Body of pancreas (tissue), 4 donors: ENCODE results near the gene EPHA8. TPM values are rescaled to one million over a fixed set of nuclear protein-coding genes. Genes with fewer than 3 reads are reported as not detected.

Experiments used
- ATAC-seq: fragments of 150-250 bp; one replicate; pipeline ENCODE4 v1.9.1; 2016
- DNase-seq, 4 donors: peaks; one replicate each; pipeline ENCODE4 v3.0.0-alpha.2; 2019
- H3K27ac ChIP-seq, 4 donors: fragments of 200-600 bp; sonication (generic); 1 replicate in 3 of 4; 2 replicates in 1 of 4; pipeline versions ENCODE4 v1.5.1 to v1.6.1; 2016 to 2019; ENCODE audit warnings: mild to moderate bottlenecking in 1 of 4, mixed read lengths in 1 of 4, moderate library complexity in 1 of 4
- H3K27me3 ChIP-seq, 2 donors: fragments of 200-600 bp; sonication (generic); one replicate each; pipeline ENCODE4 v1.6.0; 2016; ENCODE audit warnings: mild to moderate bottlenecking in 1 of 2
- H3K36me3 ChIP-seq, 2 donors: fragments of 200-600 bp; sonication (generic); replicated peaks in 1 of 2; 2 replicates each; pipeline ENCODE4 v1.5.1; 2016; ENCODE audit warnings: low read depth in 2 of 2; ENCODE audit not compliant: insufficient read depth in 1 of 2
- H3K4me1 ChIP-seq: fragments of 200-600 bp; sonication (generic); one replicate; pipeline ENCODE4 v1.6.0; 2016
- H3K4me3 ChIP-seq, 2 donors: fragments of 200-600 bp; sonication (generic); 1 replicate in 1 of 2; 2 replicates in 1 of 2; pipeline ENCODE4 v1.5.1; 2016 to 2019
- H3K9me3 ChIP-seq, 3 donors: fragments of 200-600 bp; sonication (generic); 1 replicate in 2 of 3; 2 replicates in 1 of 3; pipeline ENCODE4 v1.5.1; 2016
- CTCF ChIP-seq, 7 experiments: fragments of 450-650 bp in 4 of 7; fragments of 200-600 bp in 3 of 7; sonication (generic) in 3 of 7; IDR thresholded peaks; one replicate each; pipeline ENCODE4 v1.5.1; 2016 to 2019; ENCODE audit warnings: antibody characterized with exemption in 7 of 7
- POLR2A ChIP-seq, 3 donors: fragments of 450-650 bp; IDR thresholded peaks; one replicate each; pipeline ENCODE4 v1.6.1; 2016; ENCODE audit warnings: antibody characterized with exemption in 3 of 3, mild to moderate bottlenecking in 2 of 3
- WGBS, 2 donors: methylation state at CpG; one replicate each; pipeline ENCODE4 v1.1.5; 2017; 5-methylcytosine and 5-hydroxymethylcytosine counted together
- intact Hi-C: fragments of 100-400 bp; cut with DNase I; formaldehyde crosslinking; loops from one replicate; pipeline ENCODE4 v1.15.1; 2023
- total RNA-seq, 2 donors: library from RNA; depleted of rRNA; stranded (reverse); fragments of >200 nt; gene quantifications; one replicate each; pipeline ENCODE4 v1.1.0, GENCODE V29; 2016

The EPHA8 gene
- total RNA-seq, 2 donors from 2014 or later: 0.52 to 0.66 TPM

GRCh38 chr1:22597301-22597965 is 34.1 kb downstream of the EPHA8 start:
- no peaks in the 10 kb centered on the region for H3K9me3 ChIP-seq
- intact Hi-C loops: no loop called here
- 86 to 93% methylated on average over 8 to 30 of the region's 30 CpGs for WGBS, 2 donors
- no peaks in the 10 kb centered on the region for H3K36me3 ChIP-seq
- DNase-seq (no peak), ATAC-seq (no peak)
- H3K4me1 ChIP-seq: no peaks in the 10 kb centered on the region
- no peak overlapping the region for H3K4me3 ChIP-seq
- no peak overlapping the region for H3K27ac ChIP-seq
- TF ChIP-seq CTCF (IDR thresholded peaks at IDR 0.05) (no peak), POLR2A (IDR thresholded peaks at IDR 0.05) (no peak)
- H3K27me3 ChIP-seq: peaks cover 0 to 5% of the 10 kb centered on the region in 2 donors

GRCh38 chr1:22597996-22598395 is 34.7 kb downstream of the EPHA8 start:
- 80 to 90% methylated on average over 4 to 7 of the region's 8 CpGs for WGBS, 2 donors
- Histone ChIP-seq H3K27ac (no peak overlapping the region), H3K9me3 (no peaks in the 10 kb centered on the region), H3K4me1 (no peaks in the 10 kb centered on the region), H3K4me3 (no peak overlapping the region), H3K27me3 (peaks cover 0 to 5% of the 10 kb centered on the region in 2 donors), H3K36me3 (no peaks in the 10 kb centered on the region)
- intact Hi-C loops: no loop called here
- DNase-seq: no peak
- TF ChIP-seq CTCF (IDR thresholded peaks at IDR 0.05): no peak
- TF ChIP-seq POLR2A (IDR thresholded peaks at IDR 0.05): no peak
- ATAC-seq: no peak

DNA sequence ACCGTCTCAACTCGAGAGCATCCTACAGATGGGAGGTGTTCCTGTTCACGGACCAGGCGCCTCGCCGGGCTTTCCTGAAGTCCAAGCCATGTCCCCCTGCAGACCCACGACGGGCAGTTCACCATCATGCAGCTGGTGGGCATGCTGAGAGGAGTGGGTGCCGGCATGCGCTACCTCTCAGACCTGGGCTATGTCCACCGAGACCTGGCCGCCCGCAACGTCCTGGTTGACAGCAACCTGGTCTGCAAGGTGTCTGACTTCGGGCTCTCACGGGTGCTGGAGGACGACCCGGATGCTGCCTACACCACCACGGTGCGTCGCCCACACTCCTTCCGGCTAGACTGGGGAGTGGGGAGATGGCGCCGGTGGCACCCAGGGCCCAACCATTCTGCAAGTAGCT is 35.4 kb downstream of the EPHA8 start:
- intact Hi-C loops: no loop called here
- 83 to 85% methylated on average over 18 to 24 of the region's 24 CpGs for WGBS, 2 donors
- Histone ChIP-seq H3K27me3 (peaks cover 0 to 5% of the 10 kb centered on the region in 2 donors), H3K27ac (no peak overlapping the region), H3K4me1 (no peaks in the 10 kb centered on the region), H3K4me3 (no peak overlapping the region), H3K36me3 (no peaks in the 10 kb centered on the region), H3K9me3 (no peaks in the 10 kb centered on the region)
- ATAC-seq (no peak), DNase-seq (no peak)
- TF ChIP-seq POLR2A (IDR thresholded peaks at IDR 0.05) (no peak), CTCF (IDR thresholded peaks at IDR 0.05) (no peak)

DNA sequence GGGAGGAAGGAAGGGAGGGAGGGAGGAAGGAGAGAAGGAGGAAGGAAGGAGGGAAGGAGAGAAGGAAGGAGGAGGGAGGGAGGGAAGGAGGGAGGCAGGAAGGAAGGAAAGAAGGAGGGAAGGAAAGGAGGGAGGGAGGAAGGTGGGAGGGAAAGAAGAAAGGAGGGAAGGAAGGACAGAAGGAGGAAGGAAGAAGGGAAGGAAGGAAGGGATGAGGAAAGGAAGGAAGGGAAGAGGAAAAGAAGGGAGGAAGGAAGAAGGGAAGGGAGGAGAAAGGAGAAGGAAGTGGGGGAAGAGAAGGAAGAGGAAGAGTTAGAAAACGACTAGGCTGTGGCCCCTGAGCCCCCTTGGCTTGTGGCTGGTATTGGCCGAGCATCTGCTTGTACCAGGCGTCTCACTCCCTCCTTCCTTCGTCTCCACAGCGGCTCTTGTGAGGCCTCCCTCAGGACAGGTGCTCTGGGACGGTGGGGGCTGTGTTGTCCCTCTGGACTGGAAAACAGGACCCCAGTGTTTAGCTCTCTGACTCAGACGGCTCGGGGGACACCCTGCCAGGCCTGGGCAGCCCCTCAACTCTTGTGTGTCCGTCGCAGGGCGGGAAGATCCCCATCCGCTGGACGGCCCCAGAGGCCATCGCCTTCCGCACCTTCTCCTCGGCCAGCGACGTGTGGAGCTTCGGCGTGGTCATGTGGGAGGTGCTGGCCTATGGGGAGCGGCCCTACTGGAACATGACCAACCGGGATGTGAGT is 37.0 kb downstream of the EPHA8 start:
- 52 to 59% methylated on average over 8 to 19 of the region's 22 CpGs for WGBS, 2 donors
- peaks cover 0 to 5% of the 10 kb centered on the region in 2 donors for H3K27me3 ChIP-seq

GRCh38 chr1:22600817-22601605 is 37.7 kb downstream of the EPHA8 start:
- TF ChIP-seq CTCF (IDR thresholded peaks at IDR 0.05): no peak
- no peak for TF ChIP-seq POLR2A (IDR thresholded peaks at IDR 0.05)
- ATAC-seq: no peak
- WGBS, 2 donors: 89 to 93% methylated on average over 20 to 38 of the region's 39 CpGs
- Histone ChIP-seq H3K4me1 (no peaks in the 10 kb centered on the region), H3K27ac (no peak overlapping the region), H3K4me3 (no peak overlapping the region), H3K9me3 (no peaks in the 10 kb centered on the region), H3K36me3 (no peaks in the 10 kb centered on the region), H3K27me3 (peaks cover 0 to 5% of the 10 kb centered on the region in 2 donors)
- DNase-seq: no peak
- intact Hi-C loops: no loop called here

More for the DNA sequence above, 37.0 kb downstream of the EPHA8 start:
- no peaks in the 10 kb centered on the region for H3K4me1 ChIP-seq
- ATAC-seq: no peak
- no peak for DNase-seq
- intact Hi-C loops: no loop called here
- H3K27ac ChIP-seq: no peak overlapping the region
- no peak overlapping the region for H3K4me3 ChIP-seq
- H3K9me3 ChIP-seq: no peaks in the 10 kb centered on the region
- no peak for TF ChIP-seq POLR2A (IDR thresholded peaks at IDR 0.05)
- no peaks in the 10 kb centered on the region for H3K36me3 ChIP-seq
